GM18873 (cell line): ENCODE measurements around the gene TAF11L2.
"Not testable (repeated sequence)": the region's sequence is repeated elsewhere in the genome, so short reads cannot be mapped to it uniquely, and the experiment has no call there.

Experiments used
- ATAC-seq: cut with Tn5 transposase; IDR thresholded peaks from one replicate; pipeline ENCODE4 v1.9.1; 2021; ENCODE audit warnings: mild to moderate bottlenecking, moderate library complexity, moderate number of reproducible peaks; ENCODE audit not compliant: unreplicated experiment, low FRiP score

TAF11L2 gene

GRCh38 chr5:17524935-17525334, 26.9 kb downstream of the TAF11L2 start, which contains the start of gene TAF11L5:
TSS of gene TAF11L5 (plus strand) at chr5:17525235.
- ATAC-seq, result not testable (repeated sequence)

- not testable (repeated sequence) for ATAC-seq
These were observed 28.5 kb downstream of the TAF11L2 start for GRCh38 chr5:17526504-17526903.

GRCh38 chr5:17528369-17528768, 30.3 kb downstream of the TAF11L2 start, which contains the start of gene TAF11L6:
TSS of gene TAF11L6 (plus strand) at chr5:17528669.
- not testable (repeated sequence) for ATAC-seq
